ENCODE measurements around the gene MRPL14. TPM values are rescaled to one million over a fixed set of nuclear protein-coding genes. Genes with fewer than 3 reads are reported as not detected.

Gene MRPL14
- total and polyA plus RNA-seq, 12 donors, result 29.9 to 89.7 (median 41.4) TPM

GRCh38 chr6:44152533-44152932 lies 25.3 kb upstream of the MRPL14 start:
- ATAC-seq, result peak in 1 of 8 donors; percentile 13
- H3K4me3 ChIP-seq, result no peak overlapping the region
- H3K36me3 ChIP-seq, result peaks cover 0 to 46% (median 11%) of the 10 kb centered on the region in 9 donors
- H3K27me3 ChIP-seq, result no peaks in the 10 kb centered on the region
- no peak for TF ChIP-seq CTCF (IDR thresholded peaks at IDR 0.05)
- DNase-seq, result no peak
- WGBS, 2 donors, result 93 to 94% methylated on average over 19 of the region's 19 CpGs
- intact Hi-C loops (cut with DNase I), result loop anchor here in 9 of 10 donors (1.0 to 10.0 kb wide), 5 partner anchors 54 to 182 kb away; no protein-coding TSS in a partner anchor
- peaks cover 0 to 22% (median 4%) of the 10 kb centered on the region in 9 donors for H3K4me1 ChIP-seq
- H3K9me3 ChIP-seq, result no peaks in the 10 kb centered on the region
- H3K27ac ChIP-seq, result no peak overlapping the region

GRCh38 chr6:44152109-44152461 lies 24.8 kb upstream of the MRPL14 start:
- no peak for DNase-seq
- intact Hi-C loops (cut with DNase I), result loop anchor here in 9 of 10 donors (1.0 to 10.0 kb wide), 5 partner anchors 53 to 183 kb away; no protein-coding TSS in a partner anchor
- Histone ChIP-seq H3K27me3 (no peaks in the 10 kb centered on the region), H3K4me3 (no peak overlapping the region), H3K27ac (no peak overlapping the region), H3K4me1 (peaks cover 0 to 22% (median 4%) of the 10 kb centered on the region in 9 donors), H3K9me3 (no peaks in the 10 kb centered on the region), H3K36me3 (peaks cover 0 to 51% (median 14%) of the 10 kb centered on the region in 9 donors)
- 55 to 57% methylated on average over 8 of the region's 8 CpGs for WGBS, 2 donors
- peak in 3 of 9 donors; percentile 4 to 34 (median 21) for TF ChIP-seq CTCF (IDR thresholded peaks at IDR 0.05)
- ATAC-seq, result peak in 1 of 8 donors; percentile 12

- H3K27me3 ChIP-seq, result no peaks in the 10 kb centered on the region
- no peak overlapping the region for H3K27ac ChIP-seq
- DNase-seq (peak; percentile 62 to 78), ATAC-seq (peak; percentile 74 to 85 (median 78))
- H3K9me3 ChIP-seq, result no peaks in the 10 kb centered on the region
- no peak overlapping the region for H3K4me3 ChIP-seq
- intact Hi-C loops (cut with DNase I), result loop anchor here (1.0 to 10.0 kb wide), 6 partner anchors 51 to 183 kb away; no protein-coding TSS in a partner anchor
- H3K4me1 ChIP-seq, result peaks cover 0 to 22% (median 4%) of the 10 kb centered on the region in 9 donors
- TF ChIP-seq CTCF (IDR thresholded peaks at IDR 0.05), result peak; percentile 98 to 100 (median 99)
- H3K36me3 ChIP-seq, result peaks cover 0 to 56% (median 14%) of the 10 kb centered on the region in 9 donors
- 24 to 27% methylated on average over 31 of the region's 31 CpGs for WGBS, 2 donors
Observed at GRCh38 chr6:44151348-44152108, 24.3 kb upstream of the MRPL14 start.

GRCh38 chr6:44150317-44150917 lies 23.2 kb upstream of the MRPL14 start:
- Histone ChIP-seq H3K36me3 (peaks cover 0 to 67% (median 24%) of the 10 kb centered on the region in 9 donors), H3K4me1 (peaks cover 0 to 22% (median 4%) of the 10 kb centered on the region in 9 donors), H3K27me3 (no peaks in the 10 kb centered on the region), H3K9me3 (no peaks in the 10 kb centered on the region), H3K27ac (peak overlapping the region in 1 of 10 donors; percentile 7), H3K4me3 (no peak overlapping the region)
- WGBS, 2 donors, result 45 to 64% methylated on average over 3 of the region's 3 CpGs
- no peak for TF ChIP-seq CTCF (IDR thresholded peaks at IDR 0.05)
- ATAC-seq (peak in 3 of 8 donors; percentile 3 to 52 (median 12)), DNase-seq (no peak)
- intact Hi-C loops (cut with DNase I), result loop anchor here in 4 of 10 donors (1.0 to 10.0 kb wide), 4 partner anchors 50 to 184 kb away; no protein-coding TSS in a partner anchor

All from heart right ventricle (tissue), 16 donors.